ENCODE data around the gene KIAA0825.
"Not testable (repeated sequence)": the region's sequence is repeated elsewhere in the genome, so short reads cannot be mapped to it uniquely, and the experiment has no call there.

The KIAA0825 gene

DNA sequence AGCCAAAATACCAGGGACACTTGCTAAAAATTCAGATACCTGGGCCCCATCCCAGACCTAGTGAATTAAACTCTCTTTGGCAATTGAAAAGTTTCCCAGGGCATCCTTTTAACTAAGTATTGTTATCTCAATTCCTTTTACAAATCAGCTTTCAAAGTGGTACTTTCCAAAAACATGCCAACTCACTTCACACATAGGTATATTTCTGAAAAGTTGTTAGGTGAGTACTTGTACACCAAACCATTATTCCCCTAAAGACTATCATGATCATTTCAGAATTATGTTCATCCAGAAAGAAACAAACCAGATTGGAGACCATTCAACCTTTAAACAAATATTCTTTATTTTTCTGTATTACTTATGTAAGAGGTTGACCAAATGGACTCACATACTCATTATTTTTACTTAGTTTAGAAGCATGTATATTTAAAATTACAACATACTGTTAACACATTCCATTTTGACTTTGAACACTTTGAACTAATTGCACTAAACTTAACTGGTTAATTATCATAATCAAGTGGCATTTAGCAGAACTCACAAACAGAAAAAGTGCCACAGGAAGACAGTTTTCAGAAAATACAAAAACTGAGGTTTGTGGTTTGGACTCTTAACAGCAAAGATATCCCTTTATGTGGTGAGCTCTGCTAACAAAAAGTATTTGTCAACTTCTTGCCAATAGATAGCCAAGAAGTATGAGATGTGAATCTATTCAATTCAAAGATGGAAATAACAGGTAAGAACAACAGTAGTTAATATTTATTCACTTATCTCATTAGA is 40.7 kb downstream of the KIAA0825 start:
- DNase-seq (ENCODE audit: low spot score): no peak

DNA sequence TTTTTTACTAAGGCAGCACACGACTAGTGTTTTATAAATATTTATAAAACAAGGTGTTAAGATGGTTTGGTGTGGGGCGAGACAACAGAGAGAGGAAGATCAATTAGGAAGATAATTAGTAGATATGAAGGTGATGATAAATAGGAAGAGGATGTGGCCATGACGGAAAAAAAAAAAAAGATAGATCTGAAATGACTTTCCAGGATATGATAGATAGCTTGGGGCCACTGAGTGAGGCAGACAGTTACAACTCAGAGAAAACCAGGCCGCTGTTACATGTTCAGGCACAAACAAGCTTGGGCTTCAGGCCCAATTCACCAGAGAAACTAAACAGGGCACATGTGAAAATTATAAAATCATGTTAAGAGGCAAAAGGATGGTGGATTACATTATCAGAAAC is 43.2 kb downstream of the KIAA0825 start:
- DNase-seq (ENCODE audit: low spot score): no peak

DNA sequence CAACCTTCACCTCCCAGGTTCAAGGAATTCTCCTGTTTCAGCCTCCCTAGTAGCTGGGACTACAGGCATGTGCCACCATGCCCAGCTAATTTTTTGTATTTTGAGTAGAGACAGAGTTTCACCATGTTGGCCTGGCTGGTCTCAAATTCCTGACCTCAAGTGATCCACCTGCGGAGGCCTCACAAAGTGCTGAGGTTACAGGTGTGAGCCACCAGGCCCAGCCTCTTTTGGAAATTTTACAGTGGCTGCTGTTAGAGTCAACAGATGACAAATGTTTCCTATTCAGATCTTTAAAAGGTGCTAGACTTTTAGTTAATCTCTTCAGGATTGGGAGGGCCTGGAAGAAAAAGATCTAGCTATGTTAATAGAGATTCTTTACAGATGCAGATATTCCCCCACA is 45.1 kb downstream of the KIAA0825 start:
- DNase-seq (ENCODE audit: low spot score): not testable (repeated sequence)

DNA sequence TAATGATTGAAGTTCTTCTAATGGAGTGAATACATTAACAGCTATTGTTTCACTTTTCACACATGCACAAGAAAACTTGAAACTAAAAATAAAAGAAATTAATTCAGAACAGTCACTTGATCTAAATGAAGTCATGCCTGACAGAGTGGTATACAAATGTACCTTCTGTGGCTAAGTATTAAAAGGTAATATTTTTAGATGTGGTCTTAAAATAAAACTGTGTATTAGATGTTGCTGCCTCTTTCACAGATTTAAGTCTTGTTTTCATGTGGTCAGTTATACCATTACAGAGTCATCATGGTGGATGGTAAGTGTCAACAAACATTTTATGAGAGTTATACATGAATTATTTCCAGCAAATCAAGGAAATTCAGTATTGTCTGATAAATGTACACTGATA is 47.0 kb downstream of the KIAA0825 start:
- DNase-seq (ENCODE audit: low spot score): no peak

DNA sequence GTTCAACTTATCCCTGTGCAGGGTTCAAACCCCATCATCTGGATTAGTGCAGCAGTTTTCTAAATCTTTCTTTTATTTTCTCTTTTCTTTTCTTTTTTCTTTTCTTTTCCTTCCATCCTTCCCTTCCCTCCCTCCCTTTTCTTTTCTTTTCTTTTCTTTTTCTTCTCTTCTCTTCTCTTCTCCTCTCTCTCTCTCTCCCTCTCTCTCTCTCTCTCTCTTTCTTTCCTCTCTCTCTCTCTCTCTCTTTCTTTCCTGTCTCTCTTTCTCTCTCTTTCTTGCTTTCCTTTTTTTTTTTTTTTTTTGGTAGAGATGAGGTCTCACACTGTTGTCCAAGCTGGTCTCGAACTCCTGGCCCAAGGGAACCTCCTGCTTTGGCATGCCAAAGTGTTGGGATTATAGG is 53.6 kb downstream of the KIAA0825 start:
- no peak for DNase-seq (ENCODE audit: low spot score)

DNA sequence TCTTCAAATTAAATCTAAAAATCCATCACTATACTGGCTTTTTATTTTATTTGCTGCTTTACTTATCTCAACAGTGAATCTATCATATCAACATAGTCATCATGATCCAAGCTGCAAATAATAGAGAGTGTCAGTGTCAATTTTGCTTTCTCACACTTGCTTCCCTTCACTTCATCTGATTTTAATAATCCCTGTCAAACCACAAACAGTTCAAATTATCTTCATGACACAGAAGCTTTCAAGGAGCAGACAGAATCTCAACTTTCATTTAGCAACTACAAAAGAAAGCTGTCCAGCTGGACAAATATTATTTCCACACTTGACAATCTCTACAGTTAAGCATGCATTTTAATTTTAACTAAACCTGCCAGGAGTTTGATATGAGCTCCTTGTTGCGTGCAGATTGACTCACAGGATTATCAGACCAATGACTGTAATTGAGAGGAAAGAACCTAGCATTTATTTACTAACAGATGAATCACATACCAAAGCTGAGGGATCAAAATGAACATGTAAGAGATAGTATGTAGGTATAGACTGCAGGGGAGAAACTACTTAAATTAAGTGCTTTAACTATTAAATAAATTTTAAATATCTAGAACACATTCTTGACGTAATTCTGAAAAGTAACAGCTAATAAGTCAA is 56.0 kb downstream of the KIAA0825 start:
- DNase-seq (ENCODE audit: low spot score): peak; percentile 8

DNA sequence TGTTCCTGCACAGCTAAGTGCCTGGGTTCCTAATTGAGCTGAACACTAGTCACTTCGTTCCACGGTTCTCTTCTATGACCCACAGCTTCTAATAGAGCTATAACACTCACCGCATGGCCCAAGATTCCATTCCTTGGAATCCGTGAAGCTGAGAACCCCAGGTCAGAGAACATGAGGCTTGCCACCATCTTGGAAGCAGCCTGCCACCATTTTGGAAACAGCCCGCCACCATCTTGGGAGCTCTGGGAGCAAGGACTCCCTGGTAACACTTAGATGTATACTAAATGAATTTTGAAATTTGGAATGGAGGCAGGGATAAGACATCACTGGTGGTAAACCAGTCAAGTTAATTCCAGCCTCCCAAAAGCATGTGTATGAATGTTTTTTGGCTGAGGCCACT is 60.4 kb downstream of the KIAA0825 start:
- DNase-seq (ENCODE audit: low spot score): no peak

DNA sequence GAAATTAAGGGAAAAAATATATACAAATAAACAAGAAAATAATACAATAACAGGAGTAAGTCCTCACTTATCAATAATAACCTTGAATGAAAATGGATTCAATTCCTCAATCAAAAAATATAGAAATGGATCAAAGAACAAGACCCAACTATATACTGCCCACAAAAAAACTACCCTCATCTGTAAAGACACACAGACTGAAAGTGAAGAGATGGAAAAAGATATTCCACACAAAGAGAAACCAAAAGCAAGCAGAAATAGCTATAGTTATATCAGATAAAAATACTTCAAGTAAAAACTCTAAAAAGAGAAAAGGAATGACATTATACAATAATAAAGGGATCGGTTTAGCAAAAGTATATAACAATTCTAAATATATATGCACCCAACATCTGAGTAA is 66.5 kb downstream of the KIAA0825 start:
- no peak for DNase-seq (ENCODE audit: low spot score)

DNA sequence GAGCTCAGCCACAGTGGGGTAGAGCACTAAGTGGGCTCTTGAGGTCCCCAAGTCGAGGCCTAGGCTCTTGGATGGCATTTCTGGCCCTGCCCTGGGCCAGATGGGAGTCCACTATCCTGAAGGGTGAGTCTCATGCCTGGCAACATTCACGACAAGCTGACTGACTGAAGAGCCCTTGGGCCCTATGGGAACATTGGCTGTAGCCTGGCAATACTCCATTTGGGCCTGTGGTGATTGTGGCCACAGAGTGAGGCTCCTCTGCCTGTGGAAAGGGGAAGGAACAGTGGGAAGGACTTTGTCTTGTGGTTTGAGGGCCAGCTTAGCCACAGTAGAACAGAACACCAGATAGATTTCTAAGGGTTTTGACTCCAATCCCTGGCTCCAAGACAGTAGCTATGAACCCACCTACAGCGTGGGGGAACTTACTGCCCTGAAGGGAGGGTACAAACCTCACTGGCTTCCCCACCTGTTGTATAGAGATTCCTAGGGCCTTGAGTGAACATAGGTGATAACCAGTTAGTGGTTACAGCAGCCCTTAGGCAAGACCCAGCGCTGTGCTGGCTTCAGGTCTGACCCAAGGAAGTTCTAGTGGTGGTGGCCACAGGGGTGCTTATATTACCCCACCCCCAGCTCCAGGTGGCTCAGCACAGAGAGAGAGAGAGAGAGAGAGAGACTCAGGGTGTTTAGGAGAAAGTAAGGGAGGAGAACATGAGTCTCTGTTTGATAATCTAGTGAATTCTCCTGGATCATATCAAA is 72.4 kb downstream of the KIAA0825 start:
- DNase-seq (ENCODE audit: low spot score): no peak

DNA sequence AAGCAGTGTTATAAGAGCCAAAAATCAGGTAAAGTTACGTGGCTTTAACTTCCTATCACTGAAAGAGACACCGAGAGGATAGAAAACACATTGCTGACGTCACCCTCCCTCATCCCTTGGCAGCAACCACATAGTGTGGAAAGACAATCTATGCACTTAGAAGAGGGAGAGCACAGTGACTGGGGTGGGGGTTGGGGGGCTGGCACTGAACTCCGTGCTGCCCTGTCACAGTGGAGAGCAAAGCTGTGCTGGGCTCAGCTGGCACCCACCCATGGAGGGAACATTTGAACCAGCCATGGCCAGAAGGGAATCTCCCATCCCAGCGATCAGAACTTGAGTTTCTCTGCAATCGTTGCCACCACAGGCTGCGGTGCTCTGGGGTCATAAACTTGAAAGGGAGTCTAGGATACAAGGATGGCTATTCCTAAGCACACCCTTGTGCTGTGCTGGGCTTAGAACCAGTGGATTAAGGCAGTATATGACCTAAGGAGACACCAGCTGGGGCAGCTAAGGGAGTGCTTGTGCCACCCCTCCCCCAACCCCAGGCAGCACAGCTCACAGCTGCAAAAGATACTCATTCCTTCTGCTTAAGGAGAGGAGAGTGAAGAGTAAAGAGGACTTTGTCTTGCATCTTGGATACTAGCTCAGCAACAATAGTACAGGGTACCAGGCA is 73.4 kb downstream of the KIAA0825 start:
- no peak for DNase-seq (ENCODE audit: low spot score)

DNA sequence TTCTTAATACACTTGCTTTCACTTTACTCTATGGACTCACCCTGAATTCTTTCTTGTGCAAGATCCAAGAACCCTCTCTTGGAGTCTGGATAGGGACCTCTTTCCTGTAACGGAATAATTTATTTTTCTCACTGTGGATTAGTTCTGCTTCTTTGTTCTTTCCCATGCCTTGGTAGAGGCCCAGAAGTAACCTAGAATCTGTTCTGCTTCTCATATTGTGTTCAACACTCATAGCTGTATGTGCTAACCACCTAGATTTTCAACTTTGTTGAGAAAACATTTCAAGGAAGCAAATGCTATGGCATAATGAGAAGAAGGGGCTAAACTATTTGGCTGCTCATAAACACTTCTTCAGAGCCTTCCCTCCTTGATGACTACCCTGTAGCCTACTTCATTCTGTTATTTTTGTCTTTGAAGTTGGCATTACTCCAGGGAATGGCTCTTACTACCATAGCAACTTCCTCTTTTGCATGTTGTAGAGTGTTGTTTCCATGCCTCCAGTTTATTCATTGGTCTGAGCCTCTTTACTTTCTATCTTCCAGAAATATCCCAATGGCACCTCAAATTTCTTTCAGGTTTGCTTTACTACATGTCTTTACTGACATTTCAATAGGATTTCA is 74.3 kb downstream of the KIAA0825 start:
- DNase-seq (ENCODE audit: low spot score): no peak

DNA sequence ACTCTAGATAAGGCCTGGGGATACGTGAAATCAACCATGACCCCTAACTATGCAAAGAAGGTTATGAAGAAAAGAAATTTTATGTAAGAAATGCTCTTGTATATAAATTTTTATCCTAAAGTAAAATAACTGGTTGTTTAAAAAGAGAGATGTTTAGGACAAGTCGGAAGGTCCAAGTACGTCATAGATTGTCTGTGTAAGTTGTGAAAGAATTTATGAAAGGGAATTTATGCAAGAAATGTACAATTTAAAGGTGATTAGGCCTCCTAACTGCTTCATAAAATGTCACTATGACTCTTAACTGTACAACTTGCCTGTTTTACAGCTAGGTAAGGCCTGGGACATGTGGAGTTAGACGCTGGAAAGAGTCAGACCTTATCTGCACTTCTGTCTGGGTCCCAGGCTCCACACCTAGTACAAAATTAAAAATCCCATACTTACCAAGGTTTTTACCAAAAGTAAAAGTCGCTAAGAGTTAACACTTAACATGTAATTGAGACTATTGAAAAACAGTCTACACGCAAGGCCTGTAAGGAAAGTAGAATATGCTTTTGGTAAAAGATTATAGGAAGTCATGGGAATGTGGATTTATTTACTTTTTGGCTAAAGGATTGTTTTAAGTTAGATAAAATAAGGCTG is 77.4 kb downstream of the KIAA0825 start:
- no peak for DNase-seq (ENCODE audit: low spot score)

DNA sequence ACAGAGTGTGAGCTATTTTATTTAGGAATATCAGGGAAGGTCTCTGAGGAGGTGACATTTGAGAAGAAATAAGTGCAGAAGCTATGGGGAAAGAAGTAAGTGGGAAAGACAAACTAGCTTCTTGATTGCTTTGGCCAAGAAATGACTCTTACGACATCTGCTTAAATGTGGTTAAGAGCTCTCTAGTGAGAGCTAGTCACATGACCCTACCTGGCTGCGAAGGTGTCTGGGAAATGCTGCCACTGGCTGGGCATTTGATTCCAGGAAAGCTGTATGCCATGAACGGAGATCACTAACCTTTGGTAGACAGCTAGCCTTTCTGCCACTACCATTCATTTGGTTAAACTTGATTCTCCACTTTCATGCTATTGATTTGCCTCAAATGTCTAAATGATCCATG is 80.1 kb downstream of the KIAA0825 start:
- no peak for DNase-seq (ENCODE audit: low spot score)

DNA sequence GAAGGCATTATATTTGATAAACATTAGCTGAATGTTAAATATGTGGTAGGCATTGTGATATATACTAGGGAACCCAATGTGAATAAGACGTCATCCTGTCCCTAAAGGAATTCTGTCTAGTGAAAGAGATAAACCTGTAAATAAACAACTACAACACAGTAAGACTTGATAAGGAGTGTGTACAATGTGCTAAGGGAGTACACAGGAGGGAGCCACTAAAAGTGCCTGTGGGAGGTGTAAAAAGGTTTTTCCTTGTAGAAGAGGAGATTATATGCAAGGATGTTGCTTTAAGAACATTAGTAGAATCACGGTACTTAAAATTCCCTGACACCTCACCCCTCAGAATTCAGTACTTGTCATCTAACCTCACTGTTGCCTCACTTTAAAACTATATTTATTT is 91.7 kb downstream of the KIAA0825 start:
- DNase-seq (ENCODE audit: low spot score): no peak

DNA sequence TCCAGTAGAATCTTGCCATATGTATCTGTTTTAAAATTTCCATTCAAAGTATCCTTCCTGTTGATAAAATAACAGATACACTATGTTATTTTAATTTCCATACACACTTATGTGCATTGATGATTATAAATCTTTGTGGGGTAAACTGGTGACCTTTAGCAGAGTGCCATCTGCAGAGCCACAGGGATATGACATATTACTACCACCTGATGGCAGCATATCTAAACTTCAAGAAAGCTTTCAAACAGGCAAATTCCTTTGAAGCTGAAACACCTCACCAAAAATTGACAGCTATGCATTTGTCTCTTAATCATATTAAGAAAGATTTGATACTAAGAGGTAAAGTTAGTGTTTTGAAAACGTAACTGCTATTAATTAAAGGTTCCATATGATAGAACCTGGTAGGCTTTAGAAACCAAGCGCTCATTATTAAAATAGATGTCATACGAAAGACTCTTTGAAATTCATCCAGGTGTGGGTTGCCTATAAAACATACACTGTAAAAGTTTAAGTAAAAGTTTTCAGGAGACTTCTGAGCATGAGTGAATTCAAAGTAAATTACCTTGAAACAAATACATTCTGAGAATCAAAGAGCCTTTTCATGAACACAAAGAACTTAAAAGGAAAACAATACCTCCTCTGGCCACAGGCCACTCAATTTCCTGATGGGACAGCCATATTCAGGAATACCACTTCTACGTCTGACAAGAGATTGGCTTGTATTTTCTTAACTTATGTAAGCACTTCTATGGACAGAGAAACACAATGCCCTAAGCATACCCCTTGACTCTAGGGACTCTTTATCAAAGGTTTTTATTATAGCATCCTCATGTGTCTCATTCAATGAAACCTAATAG is 93.3 kb downstream of the KIAA0825 start:
- DNase-seq (ENCODE audit: low spot score): peak; percentile 65

DNA sequence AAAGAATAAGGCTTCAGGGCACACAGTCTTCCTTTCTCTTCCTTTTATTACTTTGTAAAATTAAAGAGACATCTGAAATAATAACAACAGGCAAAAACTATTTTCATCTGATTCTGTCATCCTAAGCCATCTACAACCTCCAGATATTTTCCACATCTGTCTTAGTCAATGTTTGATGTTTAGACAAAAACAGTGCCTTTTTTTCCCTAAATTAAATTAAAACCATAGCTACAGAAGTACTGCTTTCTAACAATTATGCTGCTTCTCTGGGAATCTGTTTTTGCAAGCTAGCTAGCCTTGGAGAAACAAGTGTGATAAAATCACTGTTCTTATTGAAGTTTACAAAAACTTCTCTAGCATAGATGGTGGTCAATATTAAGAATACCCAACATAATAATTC is 95.4 kb downstream of the KIAA0825 start:
- no peak for DNase-seq (ENCODE audit: low spot score)

DNA sequence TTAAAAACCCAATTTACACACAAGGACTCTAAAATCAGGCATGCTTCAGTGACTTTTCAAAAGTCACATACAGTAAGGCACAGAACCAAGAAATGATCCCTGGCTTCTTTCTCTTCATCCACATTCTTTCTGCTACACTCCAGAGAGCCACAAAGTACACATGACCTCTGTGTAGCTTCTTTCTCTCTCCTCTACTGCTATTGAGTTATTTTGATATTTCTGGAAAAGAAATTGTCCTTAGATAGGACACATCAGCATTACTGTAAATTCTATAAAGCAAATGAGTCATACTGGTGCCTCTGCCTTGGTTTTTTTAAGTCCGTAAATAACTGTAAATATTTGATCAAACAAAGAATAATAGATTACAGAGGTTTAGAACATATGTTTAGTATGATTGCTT is 96.3 kb downstream of the KIAA0825 start:
- DNase-seq (ENCODE audit: low spot score): no peak

DNA sequence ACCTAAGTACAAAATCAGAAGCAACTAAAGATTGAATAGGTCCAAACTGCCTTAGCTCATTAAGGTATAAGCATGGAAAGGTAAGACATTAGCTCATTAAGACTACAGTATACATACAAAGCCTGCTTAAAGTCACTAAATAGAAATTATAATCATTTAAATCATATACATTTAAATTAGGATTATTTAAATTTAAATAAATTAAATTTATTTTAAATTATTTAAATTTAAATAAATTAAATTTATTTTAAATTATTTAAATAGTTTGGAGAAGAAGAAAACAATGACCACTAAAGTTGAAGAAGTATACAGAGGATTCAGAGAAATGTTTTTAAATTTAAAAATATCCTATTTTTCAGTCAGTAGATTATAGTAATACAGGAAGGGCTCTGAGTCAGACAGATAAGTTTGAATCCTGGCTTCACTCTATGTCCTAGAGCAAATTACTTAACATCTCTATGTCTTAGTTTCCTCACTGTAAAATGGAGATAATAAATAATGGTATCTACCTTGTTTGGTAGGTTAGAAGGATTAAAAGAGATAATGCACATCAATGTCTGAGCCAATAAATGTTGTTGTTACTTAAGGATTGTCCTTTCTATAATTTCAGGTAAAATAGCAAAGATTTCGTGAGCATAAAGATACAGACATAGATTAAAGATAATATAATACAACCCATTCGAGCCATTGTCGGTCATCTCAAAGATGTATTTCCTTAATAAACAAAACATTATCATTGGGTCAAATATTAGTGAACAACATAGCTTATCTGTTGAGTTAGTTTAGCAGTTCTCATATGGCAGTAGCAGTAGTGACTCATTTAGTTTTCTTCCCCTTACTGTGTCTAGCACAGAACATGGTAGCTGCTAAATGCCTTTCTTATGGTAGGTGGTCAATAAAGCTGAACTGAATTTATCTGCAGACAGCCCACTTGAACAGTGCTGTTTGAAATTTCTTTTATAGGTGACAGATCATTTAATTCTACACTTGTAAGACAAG is 100.6 kb downstream of the KIAA0825 start:
- no peak for DNase-seq (ENCODE audit: low spot score)

DNA sequence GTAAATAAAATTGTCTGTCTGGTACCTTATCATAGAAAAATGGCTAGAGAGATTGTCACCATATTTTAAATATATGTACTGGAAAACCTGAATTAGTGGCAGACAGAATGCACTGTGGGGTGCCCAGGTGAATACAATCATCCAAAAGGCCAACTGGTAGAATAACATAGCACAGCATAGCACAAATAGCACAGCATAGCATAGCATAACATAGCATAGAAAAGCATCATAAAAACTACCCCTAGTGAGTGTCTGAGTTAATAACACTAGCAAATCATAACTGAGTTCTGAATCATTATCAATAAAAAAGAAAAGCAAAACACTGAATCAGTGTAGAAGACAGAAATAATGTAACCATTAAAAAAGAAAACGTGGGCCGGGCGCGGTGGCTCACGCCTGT is 102.3 kb downstream of the KIAA0825 start:
- no peak for DNase-seq (ENCODE audit: low spot score)
